HL-60 (cell line): Measurements from ENCODE around the gene ADAM33.

Experiments used
- DNase-seq, 2 experiments: peaks; one replicate each; pipeline ENCODE4 v3.0.0-alpha.2; 2010 to 2020; ENCODE audit warnings: low read depth in 1 of 2, low spot score in 1 of 2
- H3K27ac ChIP-seq: fragments of 250-450 bp; sonication (Bioruptor Pico); replicated peaks from 2 replicates; pipeline ENCODE4 v1.5.1; 2020; ENCODE audit warnings: mild to moderate bottlenecking, moderate library complexity
- H3K27me3 ChIP-seq: fragments of 250-450 bp; sonication (Bioruptor Pico); 2 replicates; pipeline ENCODE4 v1.5.1; 2021; ENCODE audit warnings: mild to moderate bottlenecking, moderate library complexity; ENCODE audit not compliant: insufficient read depth, poor library complexity, severe bottlenecking
- H3K4me3 ChIP-seq: replicated peaks from 2 replicates; pipeline ENCODE4 v1.5.1; 2011; ENCODE audit warnings: mild to moderate bottlenecking, control low read depth, low read length; ENCODE audit not compliant: insufficient read depth
- CTCF ChIP-seq: IDR thresholded peaks from one replicate; pipeline ENCODE4 v1.5.1; 2011; ENCODE audit warnings: low read length, control low read depth, inconsistent platforms; ENCODE audit not compliant: insufficient read depth
- GABPA ChIP-seq: IDR thresholded peaks from 2 replicates; pipeline ENCODE4 v1.6.1; 2012; ENCODE audit warnings: low read depth
- POLR2AphosphoS5 ChIP-seq: IDR thresholded peaks from 2 replicates; pipeline ENCODE4 v1.6.1; 2012; ENCODE audit warnings: low read depth
- REST ChIP-seq: IDR thresholded peaks from 2 replicates; pipeline ENCODE4 v1.6.1; 2012; ENCODE audit warnings: low read depth; ENCODE audit not compliant: insufficient replicate concordance
- SPI1 ChIP-seq: IDR thresholded peaks from 2 replicates; pipeline ENCODE4 v1.6.1; 2012; ENCODE audit warnings: low read depth, mild to moderate bottlenecking, borderline replicate concordance

The ADAM33 gene

GRCh38 chr20:3669710-3670367 lies 12.0 kb downstream of the ADAM33 start:
- TF ChIP-seq REST: no peak
- TF ChIP-seq CTCF: no peak
- no peak for TF ChIP-seq GABPA
- no peak for TF ChIP-seq POLR2AphosphoS5
- TF ChIP-seq SPI1: no peak
- Histone ChIP-seq H3K27me3 (peaks cover 44% of the 10 kb centered on the region), H3K4me3 (no peak overlapping the region), H3K27ac (no peak overlapping the region)
- DNase-seq: no peak

GRCh38 chr20:3667434-3668037 lies 14.3 kb downstream of the ADAM33 start:
- DNase-seq: no peak
- no peak overlapping the region for H3K27ac ChIP-seq

More at GRCh38 chr20:3667434-3668037, 14.3 kb downstream of the ADAM33 start:
- TF ChIP-seq GABPA (no peak), POLR2AphosphoS5 (no peak), CTCF (no peak), REST (no peak), SPI1 (no peak)
- Histone ChIP-seq H3K27me3 (peaks cover 31% of the 10 kb centered on the region), H3K4me3 (no peak overlapping the region)
